HG03442 (cell line): ENCODE results near the gene RPTOR.

Source experiments
- ATAC-seq: cut with Tn5 transposase; IDR thresholded peaks from one replicate; pipeline ENCODE4 v1.9.1; 2021; ENCODE audit warnings: mild to moderate bottlenecking, moderate library complexity; ENCODE audit not compliant: unreplicated experiment

The RPTOR gene

DNA sequence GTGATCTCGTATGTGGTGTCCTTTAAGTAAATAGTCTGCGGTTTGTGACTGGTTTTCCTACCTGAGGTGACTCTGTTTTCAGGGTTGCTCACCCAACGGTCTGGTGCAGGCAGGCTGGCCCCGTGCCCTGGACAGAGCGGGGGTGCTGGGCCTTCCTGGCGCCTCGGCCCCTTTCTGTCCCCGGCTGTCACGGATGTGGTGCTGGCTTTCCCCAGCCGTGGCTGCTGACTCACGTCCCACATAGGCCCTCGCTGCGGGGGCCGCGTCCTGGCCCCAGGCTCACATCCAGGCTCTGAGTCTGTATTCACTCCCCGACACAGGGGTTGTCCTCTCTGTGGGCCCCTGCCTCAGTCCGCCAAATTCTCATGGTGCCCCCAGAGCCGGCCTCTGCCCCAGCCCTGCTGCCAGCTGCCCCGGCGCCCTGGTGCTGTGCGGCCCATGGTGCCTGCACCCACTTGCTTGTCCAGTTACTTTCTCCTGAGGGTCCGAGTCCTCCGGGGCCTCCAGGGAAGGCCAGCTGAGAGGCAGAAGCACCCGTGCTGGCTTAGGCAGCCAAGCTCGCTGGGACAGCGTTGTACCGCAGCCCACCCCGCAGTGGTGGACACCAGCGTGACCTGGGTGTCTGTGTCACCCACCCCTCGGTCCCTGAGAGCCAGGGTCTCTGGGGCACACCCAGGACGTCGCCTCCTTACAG lies 452.9 kb downstream of the RPTOR start:
- no peak for ATAC-seq

DNA sequence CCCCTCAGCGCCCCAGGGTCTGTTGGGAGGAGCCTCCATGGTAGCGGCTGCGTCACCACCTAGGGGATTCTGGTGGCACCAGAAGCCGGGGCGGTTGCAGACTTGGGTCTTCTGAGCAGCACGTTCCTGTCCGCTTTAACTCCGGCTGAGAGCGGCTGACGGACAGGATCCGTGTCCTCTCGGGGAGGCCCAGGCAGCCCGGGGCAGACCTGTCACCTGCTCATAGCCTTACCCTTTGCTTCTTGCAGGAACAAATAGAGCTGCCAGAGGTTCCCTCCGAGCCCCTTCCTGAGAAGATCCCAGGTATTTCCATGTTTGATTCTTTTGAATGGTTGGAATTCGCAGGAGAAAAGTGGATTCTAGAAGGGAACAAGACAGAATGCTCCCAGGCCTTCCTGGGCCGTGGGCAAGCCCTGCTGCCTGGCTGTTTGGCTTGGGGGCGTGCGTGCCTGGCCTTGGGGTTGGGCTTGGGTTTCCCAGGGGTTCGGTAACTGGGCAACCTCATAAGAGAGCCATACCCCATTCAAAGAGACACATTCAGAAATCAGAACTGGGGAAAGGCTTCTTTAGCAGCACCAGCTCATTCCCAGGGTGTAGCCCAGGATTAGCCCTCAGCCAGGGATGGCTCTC lies 453.6 kb downstream of the RPTOR start:
- ATAC-seq: no peak

DNA sequence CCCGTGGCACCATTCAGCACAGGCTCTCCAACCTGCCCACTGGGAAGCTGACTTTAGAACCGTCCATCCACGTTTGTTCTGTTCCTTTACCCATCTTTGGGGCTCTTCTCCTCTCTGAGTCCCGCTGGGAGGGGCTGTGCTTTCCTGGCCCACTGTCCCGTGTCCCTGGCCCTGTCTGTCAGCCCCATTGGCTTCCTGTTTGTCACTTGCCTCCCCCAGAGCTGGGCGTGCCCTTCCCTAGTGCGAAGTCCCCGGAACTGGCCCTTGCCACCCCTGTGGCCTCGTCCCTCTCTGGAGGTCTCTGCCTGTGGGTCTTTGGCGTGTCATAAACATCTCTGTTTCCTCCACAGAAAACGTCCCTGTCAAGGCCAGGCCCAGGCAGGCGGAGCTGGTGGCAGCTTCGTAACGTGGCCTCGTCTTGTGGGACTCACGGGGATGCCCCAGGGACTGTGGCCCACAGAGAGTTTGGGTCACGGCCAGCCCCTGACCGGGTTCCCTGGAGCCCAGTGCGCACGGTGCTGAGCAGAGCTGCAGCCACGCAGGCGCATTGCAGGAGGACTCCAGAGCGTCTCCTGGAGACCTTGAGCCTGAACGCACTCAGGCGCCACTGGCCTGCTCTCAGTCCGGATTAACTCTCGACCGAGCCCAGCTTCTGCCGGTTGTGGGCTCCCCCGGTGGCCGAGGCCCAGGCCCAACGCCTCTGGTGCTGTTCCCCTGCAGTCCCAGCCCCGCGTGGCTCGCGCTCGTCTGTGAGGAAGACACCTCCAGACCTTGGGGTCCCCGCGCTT lies 454.3 kb downstream of the RPTOR start:
- ATAC-seq: no peak

DNA sequence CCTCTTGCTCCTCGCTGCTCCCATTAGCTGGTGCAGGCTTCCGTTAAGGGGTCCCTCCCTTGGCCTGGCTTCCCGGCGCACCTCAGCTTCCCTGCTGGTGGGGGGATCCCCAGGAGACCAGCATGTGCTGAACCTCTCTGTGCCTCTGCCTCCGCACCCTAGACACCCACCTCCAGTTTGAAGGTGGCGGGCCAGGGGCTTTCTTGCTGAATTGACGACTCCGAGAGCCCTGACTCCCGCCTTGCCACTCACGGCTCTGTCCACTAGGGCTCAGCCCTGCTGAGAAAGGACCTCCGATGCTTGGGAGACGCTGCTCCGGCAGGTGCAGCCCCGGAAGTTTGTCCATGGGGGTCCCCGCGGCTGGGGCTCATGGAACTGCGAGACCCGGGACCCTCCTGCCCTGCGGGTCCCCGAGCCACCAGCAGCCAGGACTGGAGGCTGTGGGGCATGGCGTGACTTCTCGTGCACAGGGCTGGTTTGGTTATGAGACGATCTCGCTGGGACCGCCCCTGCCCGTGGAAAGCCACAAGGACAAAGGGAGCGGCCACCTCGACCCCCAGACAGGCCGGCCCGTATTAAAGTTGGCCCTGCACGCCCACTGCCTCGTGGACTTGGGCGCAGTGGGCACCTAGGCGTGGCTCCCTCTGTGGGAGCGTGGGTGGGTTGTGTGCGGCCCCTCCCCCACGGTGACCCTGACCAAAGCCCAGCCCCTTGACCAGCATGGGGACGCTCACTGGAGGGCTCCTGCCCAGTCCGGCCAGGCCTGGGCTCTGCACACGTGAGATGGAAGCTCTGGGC lies 455.1 kb downstream of the RPTOR start:
- ATAC-seq: no peak

DNA sequence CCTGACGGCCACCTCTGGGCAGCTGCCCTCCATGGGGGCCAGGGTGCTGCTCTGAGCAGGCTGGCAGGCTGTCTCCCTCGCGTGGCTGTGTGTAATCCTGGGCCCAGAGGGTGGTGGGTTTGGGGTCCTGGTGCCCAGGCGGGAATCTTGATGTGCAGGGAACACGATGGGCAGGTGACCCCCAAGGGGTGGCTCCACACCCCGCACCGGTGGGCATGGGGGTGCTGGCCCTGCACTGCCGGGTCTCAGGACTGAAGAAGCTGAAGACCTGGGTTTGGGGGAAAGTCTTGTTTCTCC lies 455.6 kb downstream of the RPTOR start:
- ATAC-seq: no peak

DNA sequence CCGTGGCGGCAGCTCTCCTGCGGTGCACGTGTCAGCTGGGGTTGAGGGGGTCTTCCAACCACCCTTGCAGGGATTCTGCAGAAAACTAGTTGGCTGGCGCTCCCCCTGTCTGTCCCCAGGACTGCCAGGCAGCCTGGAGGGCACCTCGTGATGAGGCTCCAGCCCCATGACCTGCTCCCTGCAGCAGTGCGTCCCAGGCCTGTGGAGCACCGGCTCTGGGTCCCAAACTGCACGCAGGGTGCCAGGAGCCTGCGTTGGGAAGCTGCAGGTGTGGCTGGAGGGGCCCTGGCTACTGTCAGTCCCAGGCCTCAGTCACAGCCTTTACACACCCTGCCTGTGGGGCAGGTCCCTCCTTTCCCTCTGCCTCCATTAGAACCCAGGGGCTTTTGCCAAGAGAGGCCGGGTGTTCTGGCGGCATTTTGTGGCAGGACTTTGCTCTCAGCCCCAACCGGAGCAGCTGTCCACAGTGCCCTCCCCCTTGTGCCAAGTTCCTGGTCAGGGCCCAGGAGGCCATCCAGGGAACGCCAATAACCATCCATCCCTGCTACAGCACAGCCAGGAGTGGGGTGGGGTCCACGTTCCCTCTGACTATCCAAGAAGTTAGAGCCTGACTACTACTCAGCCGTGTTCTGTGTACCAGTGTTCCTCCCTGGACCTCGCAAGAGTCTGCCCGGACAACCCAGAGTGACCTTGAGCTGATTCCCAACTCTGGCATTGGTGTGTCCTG lies 456.2 kb downstream of the RPTOR start:
- no peak for ATAC-seq

DNA sequence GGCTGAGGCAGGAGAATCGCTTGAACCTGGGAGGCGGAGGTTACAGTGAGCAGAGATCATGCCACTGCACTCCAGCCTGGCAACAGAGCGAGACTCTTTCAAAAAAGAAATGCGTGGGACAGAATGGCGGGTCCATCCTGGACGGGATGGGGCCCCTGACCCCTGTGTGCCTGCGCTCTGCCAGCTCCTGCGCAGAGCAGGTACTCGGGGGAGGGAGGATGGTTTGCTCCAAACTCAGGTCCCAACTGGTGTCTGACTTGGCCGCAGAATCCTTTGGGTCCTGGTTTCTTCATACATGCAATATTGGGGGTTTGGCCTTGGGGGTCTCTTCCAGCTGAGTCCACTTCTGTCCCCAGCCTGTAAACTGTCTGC lies 457.4 kb downstream of the RPTOR start:
- no peak for ATAC-seq

DNA sequence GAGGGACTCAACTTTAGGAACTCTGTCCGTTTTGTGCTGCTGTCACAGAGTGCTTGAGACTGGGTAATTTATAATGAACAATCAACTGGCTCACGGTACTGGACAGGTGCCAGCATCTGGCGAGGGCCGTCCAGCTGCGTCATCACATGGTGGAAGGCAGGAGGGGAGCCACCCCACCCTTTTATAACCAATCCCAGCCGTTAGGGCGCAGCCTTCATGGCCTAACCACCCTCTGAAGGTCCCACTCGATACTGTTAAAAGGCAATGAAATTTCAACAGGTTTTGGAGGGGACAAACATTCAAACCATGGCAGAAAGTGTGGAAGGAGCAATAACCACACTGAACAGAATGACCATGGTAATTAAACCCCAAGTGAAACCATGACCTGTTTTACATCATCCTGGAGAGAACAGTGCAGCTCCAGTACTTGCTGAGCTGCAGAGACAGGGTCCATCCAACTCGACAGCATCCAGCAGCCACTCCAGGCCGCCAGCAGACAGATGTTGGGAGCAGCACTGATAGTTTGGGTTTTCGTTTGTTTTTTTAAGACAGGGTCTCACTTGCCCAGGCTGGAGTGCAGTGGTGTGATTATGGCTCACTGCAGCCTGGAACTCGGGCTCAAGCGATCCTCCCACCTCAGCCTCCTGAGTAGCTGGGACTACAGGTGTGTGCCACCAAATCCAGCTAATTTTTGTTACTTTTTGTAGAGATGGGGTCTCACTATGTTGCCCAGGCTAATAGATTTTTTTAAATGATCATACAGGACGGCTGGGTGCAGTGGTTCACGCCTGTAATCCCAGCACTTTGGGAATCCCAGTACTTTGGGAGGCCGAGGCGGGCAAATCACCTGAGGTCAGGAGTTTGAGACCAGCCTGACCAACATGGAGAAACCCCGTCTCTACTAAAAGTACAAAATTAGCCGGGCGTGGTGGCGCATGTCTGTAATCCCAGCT lies 458.0 kb downstream of the RPTOR start:
- no peak for ATAC-seq

DNA sequence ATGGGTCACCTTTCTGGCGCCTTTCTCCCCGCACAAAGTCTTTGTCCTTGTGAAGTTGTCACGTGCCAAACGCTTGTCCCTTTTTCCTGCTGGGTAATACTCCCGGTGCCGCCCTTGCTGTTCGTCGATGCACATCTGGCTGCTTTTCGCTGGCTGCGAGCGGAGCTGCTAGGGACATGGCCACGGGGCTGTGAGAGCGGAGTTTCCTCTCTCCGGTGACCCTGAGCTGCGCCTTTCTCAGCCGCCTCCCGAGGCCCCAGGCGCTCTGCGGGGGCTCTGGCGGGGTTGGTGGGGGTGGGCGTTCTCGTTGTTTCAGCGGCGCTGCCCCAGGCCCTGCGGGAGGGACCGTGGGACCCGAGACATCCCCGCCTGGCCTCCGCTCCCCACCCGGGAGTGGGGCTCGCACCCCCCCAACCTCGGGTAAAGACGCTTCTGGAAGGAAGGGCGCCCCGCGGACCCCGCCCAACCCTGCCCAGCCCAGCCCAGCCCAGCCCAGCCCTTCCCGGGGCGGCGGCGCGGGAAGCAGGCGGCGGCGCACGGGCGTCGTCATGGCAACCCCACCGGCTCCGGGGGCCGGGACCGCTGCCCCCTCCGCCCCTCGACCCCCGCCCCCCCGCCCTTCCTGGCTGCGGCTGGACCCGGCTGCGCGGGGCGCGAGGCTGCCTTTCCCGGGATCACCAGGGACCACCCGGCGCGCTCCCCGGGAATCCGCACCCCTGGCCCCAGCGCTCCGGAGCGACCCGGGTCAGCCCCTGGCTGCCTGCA lies 459.3 kb downstream of the RPTOR start:
- ATAC-seq: no peak

DNA sequence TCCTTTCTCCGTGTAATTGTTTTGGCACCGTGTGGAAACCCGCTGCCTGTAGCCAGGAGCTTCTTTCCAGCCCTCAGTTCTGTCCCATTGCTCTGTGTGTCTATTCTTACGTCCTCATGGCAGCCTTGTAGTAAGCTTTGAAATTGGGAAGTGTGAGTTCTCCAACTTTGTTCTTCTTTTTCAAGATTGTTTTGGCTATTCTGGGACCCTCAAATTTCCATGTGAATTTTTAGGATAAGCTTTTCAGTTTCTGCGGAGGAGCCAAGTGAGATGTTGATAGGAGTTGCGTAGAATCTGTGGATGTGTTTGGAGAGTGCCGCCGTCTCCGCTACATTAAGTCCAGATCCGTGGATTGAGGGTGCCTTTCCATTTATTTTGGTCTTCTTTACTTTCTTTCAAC lies 462.3 kb downstream of the RPTOR start:
- ATAC-seq: no peak

DNA sequence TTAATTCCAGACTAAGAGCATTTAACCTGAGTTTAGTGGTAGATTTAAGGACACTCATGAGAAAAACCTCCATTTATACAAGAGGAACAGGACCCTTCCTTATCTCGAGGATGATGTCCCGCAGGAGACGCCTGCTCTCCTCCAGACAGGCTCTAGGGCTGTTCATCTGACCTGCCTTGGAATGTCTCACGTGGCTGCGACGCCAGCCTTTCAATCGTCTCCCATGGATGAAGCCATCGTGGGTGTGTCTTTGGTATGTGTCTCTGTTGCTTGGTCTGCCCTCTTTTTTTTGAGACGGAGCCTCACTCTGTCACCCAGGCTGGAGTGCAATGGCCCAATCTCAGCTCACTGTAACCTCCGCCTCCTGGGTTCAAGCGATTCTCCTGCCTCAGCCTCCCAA lies 463.5 kb downstream of the RPTOR start:
- no peak for ATAC-seq

DNA sequence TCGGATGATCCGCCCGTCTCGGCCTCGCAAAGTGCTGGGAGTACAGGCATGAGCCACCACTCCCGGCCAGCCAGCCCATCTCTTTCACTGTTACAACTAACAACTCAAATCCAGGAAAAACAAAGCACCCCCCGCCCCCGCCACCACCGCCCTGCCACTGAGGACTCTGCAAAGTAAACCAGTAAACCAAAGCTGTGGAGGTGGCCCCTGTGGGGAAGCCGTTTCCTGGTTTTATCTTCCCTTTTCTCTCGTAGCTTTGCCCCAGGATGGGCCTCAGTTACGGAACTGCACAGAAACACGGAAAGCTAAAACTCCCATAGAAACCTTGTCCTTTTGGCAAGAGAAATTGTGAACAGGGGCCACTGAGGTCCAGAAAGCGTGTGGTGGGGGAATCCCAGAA lies 464.5 kb downstream of the RPTOR start:
- no peak for ATAC-seq

DNA sequence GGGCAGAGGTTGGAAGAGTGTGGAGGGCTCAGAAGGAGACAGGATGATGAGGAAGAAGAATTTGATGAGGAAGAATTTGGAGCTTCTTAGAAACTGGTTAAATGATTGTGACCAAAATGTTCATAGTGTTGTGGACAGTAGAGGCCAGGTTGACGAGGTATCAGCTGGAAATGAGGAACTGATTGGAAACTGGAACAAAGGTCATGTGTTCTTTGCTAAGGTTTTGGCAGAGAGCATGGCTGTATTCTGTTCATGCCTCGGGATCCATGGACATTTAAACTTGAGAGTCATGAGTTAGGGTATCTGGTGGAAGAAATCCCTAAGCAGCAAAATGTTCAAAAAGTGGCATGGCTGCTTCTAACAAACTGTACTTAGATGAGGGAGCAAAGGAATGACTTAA lies 466.3 kb downstream of the RPTOR start:
- ATAC-seq: no peak

DNA sequence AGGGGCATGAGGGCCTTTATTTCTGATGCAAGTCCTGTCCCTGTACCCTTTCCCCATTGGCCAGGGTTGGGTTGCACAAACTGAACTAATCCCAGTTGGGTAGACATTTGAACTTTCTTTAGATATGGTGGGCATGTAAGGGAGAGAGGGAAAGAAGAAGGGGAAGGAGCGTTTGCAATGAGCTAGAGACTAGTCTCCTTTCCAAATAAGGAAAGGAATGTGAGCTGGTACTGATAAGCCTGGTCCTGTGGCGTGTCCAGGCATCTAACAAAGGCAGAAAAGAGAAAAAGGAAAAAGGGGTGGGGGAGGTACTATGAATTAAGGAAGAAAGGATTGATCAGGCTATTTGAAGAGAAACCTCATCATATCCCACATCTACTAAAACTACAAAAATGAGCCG lies 467.3 kb downstream of the RPTOR start:
- no peak for ATAC-seq

DNA sequence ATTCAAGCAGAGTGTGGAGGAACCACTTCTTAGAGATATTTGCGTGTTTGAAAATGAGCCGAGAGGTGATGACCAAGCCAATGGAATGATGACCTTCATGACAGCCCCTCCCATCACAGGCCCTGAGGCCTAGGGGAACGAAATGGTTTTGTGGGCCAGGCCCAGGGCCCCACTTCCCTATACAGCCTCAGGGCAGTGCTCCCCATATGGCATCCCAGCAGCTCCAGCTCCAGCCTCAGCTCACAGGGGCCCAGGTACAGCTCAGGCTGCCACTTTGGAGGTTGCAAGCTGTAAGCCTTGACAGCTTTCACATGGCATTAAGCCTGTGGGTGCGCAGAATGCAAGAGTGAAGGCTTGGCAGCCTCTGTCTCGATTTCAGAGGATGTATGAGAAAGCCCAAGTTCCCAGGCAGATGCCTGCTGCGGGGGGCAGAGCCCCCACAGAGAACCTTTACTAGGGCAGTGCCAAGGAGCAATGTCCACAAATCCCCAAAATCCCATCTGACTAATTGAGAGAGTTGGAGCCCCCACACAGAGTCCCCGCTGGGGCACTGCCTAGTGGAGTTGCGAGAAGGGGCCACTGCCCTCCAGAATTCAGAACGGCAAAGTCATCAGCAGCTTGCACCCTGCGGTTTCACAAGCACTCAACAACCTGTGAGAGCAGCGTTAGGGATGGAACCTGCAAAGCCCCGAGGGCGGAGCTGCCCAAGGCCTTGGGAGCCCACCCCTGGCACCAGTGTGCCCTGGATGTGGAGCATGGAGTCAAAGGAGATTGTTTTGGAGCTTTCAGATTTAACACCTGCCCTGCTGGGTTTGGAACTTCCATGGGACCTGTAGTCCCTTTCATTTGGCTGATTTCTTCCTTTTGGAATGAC lies 468.2 kb downstream of the RPTOR start:
- ATAC-seq: no peak

DNA sequence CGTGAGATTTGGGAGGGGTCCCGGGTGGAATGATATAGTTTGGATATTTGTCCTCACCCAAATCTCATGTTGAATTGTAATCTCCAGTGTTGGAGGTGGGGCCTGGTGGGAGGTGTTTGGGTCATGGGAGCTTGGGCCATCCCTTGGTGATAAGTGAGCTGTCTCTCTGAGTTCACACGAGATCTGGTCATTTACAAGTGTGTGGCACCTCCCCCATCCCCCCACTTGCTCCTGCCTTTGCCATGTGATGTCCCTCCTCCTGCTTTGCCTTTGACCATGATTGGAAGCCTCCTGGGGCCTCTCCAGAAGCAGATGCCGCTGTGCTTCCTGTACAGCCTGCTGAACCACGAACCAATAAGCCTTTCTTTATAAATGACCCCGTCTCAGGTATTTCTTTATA lies 469.0 kb downstream of the RPTOR start:
- ATAC-seq: no peak

DNA sequence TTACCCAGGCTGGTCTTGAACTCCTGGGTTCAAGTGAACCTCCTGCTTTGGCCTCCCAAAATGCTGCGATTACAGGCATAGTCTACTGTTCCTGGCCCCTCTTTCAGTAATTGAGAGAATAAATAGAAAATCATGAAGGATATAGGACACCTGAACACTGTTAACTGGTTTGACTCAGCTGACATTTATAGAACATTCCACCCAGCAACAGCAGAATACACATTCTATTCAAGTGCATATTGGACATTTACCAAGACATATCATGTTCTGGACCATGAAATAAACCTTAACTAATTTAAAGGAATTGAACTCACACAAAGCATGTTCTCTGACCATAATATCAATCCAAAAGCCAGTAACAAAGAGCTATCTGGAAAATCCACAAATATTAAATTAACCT lies 470.5 kb downstream of the RPTOR start:
- no peak for ATAC-seq
